Memory B cell (primary cell): ENCODE results near the gene SCAI.
"Not testable (repeated sequence)": the region's sequence is repeated elsewhere in the genome, so short reads cannot be mapped to it uniquely, and the experiment has no call there.

ENCODE experiments used
- ATAC-seq: fragments of 150-1000 bp; cut with Tn5 transposase; 2 replicates; pipeline ENCODE4 v1.10.0; 2021; ENCODE audit warnings: low read depth, mild to moderate bottlenecking, moderate library complexity
- DNase-seq, 2 donors: peaks; one replicate each; pipeline ENCODE4 v3.0.0; 2022; ENCODE audit warnings: low spot score in 2 of 2
- H3K27ac Mint-ChIP-seq: one replicate; pipeline ENCODE4 v1.8.0; 2022; ENCODE audit warnings: mild to moderate bottlenecking, moderate library complexity, mixed read lengths
- H3K27me3 Mint-ChIP-seq: one replicate; pipeline ENCODE4 v1.8.0; 2022; ENCODE audit warnings: mixed read lengths
- H3K36me3 Mint-ChIP-seq: one replicate; pipeline ENCODE4 v1.8.0; 2022; ENCODE audit warnings: mild to moderate bottlenecking, mixed read lengths
- H3K4me1 Mint-ChIP-seq: one replicate; pipeline ENCODE4 v1.8.0; 2022; ENCODE audit warnings: mixed read lengths
- H3K4me3 Mint-ChIP-seq: one replicate; pipeline ENCODE4 v1.8.0; 2022; ENCODE audit warnings: mild to moderate bottlenecking, moderate library complexity, mixed read lengths
- H3K9me3 Mint-ChIP-seq: one replicate; pipeline ENCODE4 v1.8.0; 2022; ENCODE audit warnings: mixed read lengths

SCAI gene

DNA sequence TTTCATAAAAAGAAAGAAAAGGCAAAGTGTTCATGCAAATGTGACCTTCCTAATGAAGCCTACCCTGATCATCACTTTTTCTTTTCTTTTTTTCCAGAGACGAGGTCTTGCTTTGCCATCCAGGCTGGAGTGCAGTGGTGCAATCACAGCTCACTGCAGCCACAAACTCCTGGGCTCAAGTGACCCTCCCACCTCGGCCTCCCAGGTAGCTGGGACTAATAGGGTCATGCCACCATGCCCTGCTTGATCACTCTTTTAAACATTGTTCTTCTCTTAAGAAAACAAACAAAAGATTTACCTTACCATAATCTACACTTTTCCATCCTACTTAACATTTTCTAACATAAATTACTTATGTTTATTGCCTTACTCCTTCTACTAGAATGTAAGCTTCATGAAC lies 193.9 kb downstream of the SCAI start:
- H3K27ac Mint-ChIP-seq = no peak overlapping the region
- no peaks in the 10 kb centered on the region for H3K27me3 Mint-ChIP-seq
- H3K4me1 Mint-ChIP-seq = peaks cover 8% of the 10 kb centered on the region
- H3K4me3 Mint-ChIP-seq = no peak overlapping the region
- ATAC-seq (no peak), DNase-seq (no peak)
- peaks cover 4% of the 10 kb centered on the region for H3K36me3 Mint-ChIP-seq
- H3K9me3 Mint-ChIP-seq = no peaks in the 10 kb centered on the region

DNA sequence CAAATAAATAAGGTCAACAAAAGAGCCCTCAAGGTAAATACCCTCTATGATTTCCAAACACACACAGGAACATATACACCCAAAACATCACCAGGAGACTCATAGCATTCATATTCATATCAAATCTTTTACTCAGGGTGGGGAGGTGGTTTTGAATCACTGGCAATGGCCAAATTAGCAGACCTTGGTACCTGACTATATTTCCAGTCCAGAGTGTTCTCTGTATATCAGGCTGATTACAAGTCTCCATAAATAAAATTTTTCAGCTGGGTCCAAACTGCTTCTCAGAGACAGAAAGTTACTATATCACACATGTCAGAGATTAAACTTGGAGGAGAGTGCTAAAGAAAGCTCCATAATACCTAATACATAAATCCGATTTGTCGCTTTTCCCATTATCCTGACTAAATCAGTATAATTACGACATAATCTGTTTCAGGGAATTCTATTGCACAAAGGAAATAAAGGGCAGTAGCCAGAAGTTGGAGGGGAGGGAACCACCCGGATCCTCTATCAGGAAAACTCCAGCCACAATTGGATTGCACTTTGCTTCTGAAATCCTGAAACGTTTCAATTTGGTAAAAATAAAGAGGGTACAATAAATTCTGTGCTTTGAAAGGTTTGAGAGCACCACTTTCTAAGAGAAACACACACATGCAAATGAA lies 195.5 kb downstream of the SCAI start:
- Mint-ChIP-seq H3K27ac (no peak overlapping the region), H3K27me3 (no peaks in the 10 kb centered on the region), H3K4me1 (peaks cover 8% of the 10 kb centered on the region), H3K9me3 (no peaks in the 10 kb centered on the region), H3K36me3 (peaks cover 4% of the 10 kb centered on the region), H3K4me3 (no peak overlapping the region)
- no peak for DNase-seq
- ATAC-seq = no peak

DNA sequence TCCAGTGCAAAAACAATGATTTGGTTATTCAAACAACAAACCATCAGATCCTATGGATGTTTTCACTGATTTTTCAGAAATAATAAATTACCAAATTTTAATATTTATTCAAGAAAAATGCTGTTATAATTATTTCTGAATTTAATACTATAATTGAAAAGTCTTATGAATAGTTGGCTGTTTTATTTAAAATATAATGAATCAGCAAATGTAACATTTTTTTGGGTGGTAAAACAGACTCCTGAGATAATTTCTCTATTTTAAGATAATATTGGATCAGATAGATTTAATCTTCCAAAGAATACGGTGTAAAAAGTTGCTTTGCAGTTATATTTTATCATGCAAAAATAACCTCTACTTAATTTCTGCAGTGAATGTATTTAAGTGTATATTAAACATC lies 197.2 kb downstream of the SCAI start:
- ATAC-seq (no peak), DNase-seq (no peak)
- Mint-ChIP-seq H3K27me3 (no peaks in the 10 kb centered on the region), H3K27ac (no peak overlapping the region), H3K9me3 (no peaks in the 10 kb centered on the region), H3K4me3 (no peak overlapping the region), H3K4me1 (peaks cover 13% of the 10 kb centered on the region), H3K36me3 (no peaks in the 10 kb centered on the region)

DNA sequence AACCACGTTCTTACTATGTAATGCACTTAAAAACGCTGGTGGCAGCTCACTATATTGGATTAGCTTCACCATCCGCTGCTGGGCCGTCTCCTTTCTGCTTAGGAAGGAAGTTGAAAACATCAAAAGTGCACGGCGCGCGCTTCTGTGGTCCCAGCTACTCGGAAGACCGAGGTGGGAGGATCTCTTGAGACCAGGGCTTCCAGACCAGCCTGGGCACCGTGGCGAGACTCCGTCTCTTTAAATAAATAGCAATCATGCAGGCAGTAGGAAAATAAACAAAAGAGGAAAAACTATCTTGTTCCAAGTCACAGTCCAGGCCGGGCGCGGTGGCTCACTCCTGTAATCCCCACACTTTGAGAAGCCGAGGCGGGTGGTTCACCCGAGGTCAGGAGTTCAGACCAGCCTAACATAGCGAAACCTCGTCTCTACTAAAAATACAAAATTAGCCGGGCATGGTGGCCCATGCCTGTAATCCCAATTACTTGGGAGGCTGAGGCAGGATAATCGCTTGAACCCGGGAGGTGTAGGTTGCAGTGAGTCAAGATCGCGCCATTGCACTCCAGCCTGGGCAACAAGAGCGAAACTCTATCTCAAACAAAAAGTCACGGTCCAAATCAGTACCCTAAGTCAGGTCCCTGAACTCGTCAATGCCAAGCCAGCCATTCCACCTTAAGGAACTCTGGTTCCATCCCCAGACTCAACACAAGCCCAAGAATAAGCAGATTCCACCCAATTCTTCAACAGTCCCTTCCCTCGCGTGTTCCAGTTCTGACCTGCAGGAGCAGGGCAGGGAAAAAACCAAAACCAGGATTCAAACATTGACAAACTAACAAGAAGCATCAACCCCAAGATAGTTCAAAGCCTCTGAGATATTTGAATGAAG lies 201.4 kb downstream of the SCAI start:
- H3K4me1 Mint-ChIP-seq = peaks cover 12% of the 10 kb centered on the region
- H3K27ac Mint-ChIP-seq = peak overlapping the region; percentile 91
- DNase-seq = no peak
- peak; percentile 25 for ATAC-seq
- H3K36me3 Mint-ChIP-seq = peaks cover 3% of the 10 kb centered on the region
- H3K27me3 Mint-ChIP-seq = no peaks in the 10 kb centered on the region
- H3K9me3 Mint-ChIP-seq = no peaks in the 10 kb centered on the region
- peak overlapping the region; percentile 93 for H3K4me3 Mint-ChIP-seq

DNA sequence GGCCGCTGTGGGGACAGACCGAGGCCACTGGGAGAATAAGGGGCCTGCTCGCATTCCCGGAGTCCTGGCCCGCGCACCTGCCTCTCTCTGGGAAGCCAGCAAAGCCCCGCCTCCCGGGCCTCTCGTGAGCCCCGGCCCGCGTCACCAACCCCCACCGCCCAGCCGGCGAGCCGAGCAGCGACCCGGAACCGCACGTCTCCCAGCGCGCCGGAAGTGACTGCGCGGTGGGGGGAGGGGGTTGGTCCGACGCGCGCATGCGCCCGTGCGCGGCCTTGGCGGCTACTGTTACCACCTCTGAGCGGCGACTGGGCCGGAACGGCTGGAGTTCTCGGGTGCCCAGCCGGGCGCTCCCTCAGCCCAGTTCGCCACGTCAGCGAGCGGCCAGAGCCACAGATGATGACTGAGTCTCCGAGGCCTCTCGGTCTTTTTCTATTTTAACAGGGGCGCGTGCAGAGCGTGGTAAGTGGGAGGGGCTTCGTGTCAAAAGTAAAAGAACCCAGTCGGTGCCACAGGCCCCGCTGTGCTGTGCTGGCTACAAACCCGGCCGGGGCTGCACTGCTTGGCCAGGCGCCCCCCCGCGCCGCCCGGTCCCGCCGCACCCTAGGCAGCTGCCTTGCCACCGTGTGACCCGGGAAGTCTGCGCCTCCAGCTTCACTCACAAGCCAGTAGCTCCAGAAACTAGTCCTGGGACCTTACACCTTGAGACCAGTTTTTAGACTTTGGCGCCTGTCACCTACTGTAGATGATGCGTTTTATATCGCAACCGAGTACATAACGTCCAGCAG lies 202.2 kb downstream of the SCAI start, which contains the start of gene GOLGA1:
GOLGA1 (minus strand) TSS at position 190 of the 785 bp plus-strand sequence. CDS start 2,372 bp downstream, outside the sequence.
- peak within 1 kb of the TSS; percentile 91 for H3K27ac Mint-ChIP-seq
- H3K4me3 Mint-ChIP-seq = peak within 1 kb of the TSS; percentile 93
- H3K27me3 Mint-ChIP-seq = no peaks in the 10 kb centered on the region
- H3K9me3 Mint-ChIP-seq = no peaks in the 10 kb centered on the region
- ATAC-seq = peak; percentile 85
- peaks cover 12% of the 10 kb centered on the region for H3K4me1 Mint-ChIP-seq
- H3K36me3 Mint-ChIP-seq = peaks cover 4% of the 10 kb centered on the region
- DNase-seq = peak; percentile 92

DNA sequence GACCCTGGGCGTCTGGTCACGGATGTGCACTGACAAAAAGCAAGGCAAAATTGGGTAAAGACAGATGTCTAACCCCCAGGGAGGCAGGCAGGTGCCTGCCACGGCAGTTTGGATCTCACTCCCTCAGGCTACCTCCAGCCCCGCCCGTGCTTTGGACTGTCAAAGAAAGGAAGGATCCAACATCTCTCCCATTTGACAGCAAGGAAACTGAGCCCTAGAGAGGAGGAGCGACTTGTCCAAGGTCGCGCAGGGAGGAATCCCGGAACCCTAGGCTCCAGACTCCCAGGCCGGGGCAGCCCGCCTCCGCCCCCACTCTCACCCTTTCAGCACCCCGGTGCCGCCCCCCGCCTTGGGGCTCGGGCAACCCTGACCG lies 202.8 kb downstream of the SCAI start:
- Mint-ChIP-seq H3K9me3 (no peaks in the 10 kb centered on the region), H3K27me3 (no peaks in the 10 kb centered on the region), H3K27ac (peak overlapping the region; percentile 91), H3K4me3 (peak overlapping the region; percentile 93), H3K36me3 (peaks cover 7% of the 10 kb centered on the region), H3K4me1 (peaks cover 12% of the 10 kb centered on the region)
- DNase-seq = no peak
- ATAC-seq = peak; percentile 16

DNA sequence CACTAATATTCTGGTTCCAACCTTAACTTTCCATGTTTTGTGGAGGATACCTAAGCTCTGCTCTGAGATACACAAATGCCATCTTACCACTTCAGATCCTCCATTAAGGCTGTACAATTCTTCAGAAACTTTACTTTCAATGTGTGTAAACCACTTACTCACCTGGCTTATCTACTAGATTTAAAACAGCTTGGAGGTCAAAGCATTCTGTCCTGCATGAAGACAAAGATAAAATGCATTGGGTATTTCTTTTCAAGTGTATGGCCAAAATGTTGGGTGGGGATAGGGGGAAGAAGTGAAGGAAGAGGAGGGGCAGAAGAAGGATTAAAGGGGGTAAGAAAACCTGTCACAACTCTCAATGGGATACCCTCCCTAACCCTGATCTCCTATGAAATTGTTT lies 203.4 kb downstream of the SCAI start:
- H3K4me1 Mint-ChIP-seq = peaks cover 12% of the 10 kb centered on the region
- H3K4me3 Mint-ChIP-seq = peak overlapping the region; percentile 93
- ATAC-seq = no peak
- peak overlapping the region; percentile 91 for H3K27ac Mint-ChIP-seq
- H3K36me3 Mint-ChIP-seq = peaks cover 7% of the 10 kb centered on the region
- no peaks in the 10 kb centered on the region for H3K27me3 Mint-ChIP-seq
- DNase-seq = no peak
- no peaks in the 10 kb centered on the region for H3K9me3 Mint-ChIP-seq

DNA sequence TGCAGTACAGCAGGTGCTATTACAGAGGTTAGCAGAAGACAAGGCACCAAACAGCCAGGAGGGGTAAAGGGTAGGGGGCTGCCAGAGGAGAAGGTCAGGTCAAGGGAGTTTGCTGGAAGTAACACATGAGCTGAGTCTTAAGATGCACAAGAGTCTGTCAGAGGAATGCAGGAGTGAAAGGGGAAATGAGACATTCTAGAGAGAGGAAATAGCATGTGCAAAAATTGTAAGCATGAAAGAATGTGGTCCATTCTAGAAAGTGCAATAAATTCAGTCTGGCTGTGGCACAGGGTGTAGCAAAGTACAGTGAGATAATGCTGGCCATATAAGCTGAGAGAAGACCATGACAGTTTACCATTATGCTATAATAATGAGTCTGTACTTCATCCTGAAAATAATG lies 209.0 kb downstream of the SCAI start:
- H3K4me3 Mint-ChIP-seq = peak overlapping the region; percentile 0
- peak in 1 of 2 donors; percentile 20 for DNase-seq
- peak overlapping the region; percentile 39 for H3K27ac Mint-ChIP-seq
- no peaks in the 10 kb centered on the region for H3K9me3 Mint-ChIP-seq
- ATAC-seq = peak; percentile 99
- peaks cover 11% of the 10 kb centered on the region for H3K36me3 Mint-ChIP-seq
- peaks cover 10% of the 10 kb centered on the region for H3K4me1 Mint-ChIP-seq
- no peaks in the 10 kb centered on the region for H3K27me3 Mint-ChIP-seq

DNA sequence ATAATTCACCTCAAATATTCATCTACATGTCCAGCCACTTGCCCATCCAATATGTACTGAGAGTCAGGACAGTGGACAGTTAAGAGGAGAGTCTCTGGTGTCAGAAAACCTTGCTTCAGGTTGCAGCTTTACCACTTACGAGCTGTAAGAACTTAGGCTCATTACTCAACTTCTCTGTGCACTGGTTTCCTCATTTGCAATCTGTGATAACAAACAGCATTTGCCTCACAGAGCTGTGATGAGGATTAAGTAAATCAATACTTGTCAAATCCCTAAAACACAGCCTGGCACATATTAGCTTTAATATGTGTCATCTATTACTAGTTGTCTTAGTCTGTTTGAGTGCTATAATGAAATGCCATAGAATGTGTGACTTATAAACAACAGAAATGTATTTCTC lies 211.0 kb downstream of the SCAI start:
- no peak for ATAC-seq
- H3K27ac Mint-ChIP-seq = no peak overlapping the region
- peaks cover 10% of the 10 kb centered on the region for H3K4me1 Mint-ChIP-seq
- no peaks in the 10 kb centered on the region for H3K27me3 Mint-ChIP-seq
- no peaks in the 10 kb centered on the region for H3K9me3 Mint-ChIP-seq
- DNase-seq = no peak
- H3K4me3 Mint-ChIP-seq = no peak overlapping the region
- H3K36me3 Mint-ChIP-seq = peaks cover 13% of the 10 kb centered on the region

DNA sequence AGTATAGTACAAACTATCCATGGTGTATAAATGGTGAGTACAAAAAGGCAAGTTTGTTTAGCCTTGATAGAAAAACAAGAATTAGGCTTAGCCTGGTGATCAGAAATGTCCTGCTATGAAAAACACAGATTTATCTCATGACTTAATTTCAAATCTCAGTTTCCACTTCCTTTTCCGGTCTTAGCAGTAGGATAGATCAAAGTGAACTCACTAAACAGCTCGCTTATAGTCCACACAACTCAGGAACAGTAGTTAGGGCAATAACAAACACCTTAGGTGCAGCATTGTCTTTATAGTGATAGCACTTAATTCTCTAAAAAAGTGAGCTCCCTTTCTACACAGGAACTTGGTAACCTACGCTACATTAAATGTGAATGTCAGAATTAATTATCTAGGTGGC lies 213.9 kb downstream of the SCAI start:
- H3K27me3 Mint-ChIP-seq = no peaks in the 10 kb centered on the region
- H3K9me3 Mint-ChIP-seq = no peaks in the 10 kb centered on the region
- ATAC-seq (no peak), DNase-seq (no peak)
- peaks cover 16% of the 10 kb centered on the region for H3K36me3 Mint-ChIP-seq
- H3K4me3 Mint-ChIP-seq = no peak overlapping the region
- H3K4me1 Mint-ChIP-seq = peaks cover 8% of the 10 kb centered on the region
- no peak overlapping the region for H3K27ac Mint-ChIP-seq

DNA sequence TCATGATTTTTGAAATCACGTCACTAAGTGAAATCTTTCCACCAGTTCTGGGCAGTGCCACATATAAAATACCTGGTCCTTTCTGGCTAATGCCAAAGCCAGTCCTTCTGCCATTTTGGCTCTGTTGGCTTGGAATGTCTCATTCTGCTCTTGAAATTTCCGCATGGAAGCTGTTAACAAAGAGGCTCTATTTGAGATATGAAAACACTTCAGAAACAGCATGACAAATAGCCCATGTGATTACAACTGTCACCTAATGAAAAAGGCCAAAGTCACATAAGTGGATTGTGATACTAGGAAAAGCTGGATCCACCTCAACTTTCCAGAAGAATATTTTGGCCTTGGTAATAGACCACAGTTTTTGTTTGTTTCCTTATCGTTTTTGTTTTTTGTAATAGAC lies 215.2 kb downstream of the SCAI start:
- Mint-ChIP-seq H3K27ac (no peak overlapping the region), H3K9me3 (no peaks in the 10 kb centered on the region), H3K27me3 (no peaks in the 10 kb centered on the region), H3K36me3 (peaks cover 15% of the 10 kb centered on the region), H3K4me3 (no peak overlapping the region), H3K4me1 (no peaks in the 10 kb centered on the region)
- DNase-seq (no peak), ATAC-seq (no peak)

DNA sequence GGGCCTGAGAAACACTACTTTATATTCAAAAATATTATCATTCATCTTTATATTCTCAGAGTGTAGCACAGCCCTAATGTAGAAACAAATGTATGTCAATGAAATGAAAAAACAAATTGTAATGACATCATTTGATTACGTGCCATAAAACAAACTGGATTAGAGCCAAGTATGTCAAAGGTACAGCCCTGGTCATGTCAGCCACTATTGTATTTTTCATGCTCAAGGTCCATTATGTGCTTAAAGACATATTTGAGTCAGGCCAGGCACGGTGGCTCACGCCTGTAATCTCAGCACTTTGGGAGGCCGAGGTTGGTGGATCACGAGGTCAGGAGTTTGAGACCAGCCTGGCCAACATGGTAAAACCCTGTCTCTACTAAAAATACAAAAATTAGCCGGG lies 222.9 kb downstream of the SCAI start:
- not testable (repeated sequence) for DNase-seq, H3K4me3 Mint-ChIP-seq, H3K27me3 Mint-ChIP-seq, H3K4me1 Mint-ChIP-seq, H3K27ac Mint-ChIP-seq, ATAC-seq, H3K9me3 Mint-ChIP-seq
- H3K36me3 Mint-ChIP-seq = peaks cover 13% of the 10 kb centered on the region

DNA sequence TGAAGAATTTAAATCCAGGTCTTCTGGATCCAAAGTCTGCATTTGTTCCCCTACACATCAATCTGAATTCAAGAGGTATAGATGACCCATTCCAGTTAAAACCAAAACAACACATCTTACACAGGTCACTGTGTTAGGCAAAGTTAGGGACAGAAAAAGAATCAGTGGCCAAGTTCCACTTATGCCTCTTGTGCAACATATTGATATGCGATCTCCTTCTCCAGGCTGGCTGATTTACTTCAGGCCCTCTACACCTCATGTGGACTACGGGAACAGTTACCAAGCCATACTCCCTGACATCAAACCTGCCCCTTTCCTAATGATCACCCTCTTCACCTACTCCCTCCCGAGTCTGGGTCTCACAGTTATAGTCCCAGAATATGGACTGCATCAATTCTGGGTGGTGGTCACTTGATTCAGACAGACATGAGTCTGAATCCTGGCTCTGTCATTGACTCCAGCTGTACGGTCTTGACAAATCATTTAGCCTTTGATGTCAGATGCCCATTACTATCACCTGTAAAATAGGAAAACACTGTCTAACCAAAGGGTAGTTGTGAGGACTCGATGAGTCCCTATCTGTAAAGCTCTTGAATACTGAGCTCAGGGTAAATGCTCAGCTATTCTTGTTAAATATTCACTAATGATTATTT lies 228.4 kb downstream of the SCAI start:
- DNase-seq = no peak
- H3K4me3 Mint-ChIP-seq = no peak overlapping the region
- peaks cover 30% of the 10 kb centered on the region for H3K36me3 Mint-ChIP-seq
- H3K27ac Mint-ChIP-seq = no peak overlapping the region
- H3K4me1 Mint-ChIP-seq = no peaks in the 10 kb centered on the region
- H3K27me3 Mint-ChIP-seq = no peaks in the 10 kb centered on the region
- ATAC-seq = no peak
- H3K9me3 Mint-ChIP-seq = no peaks in the 10 kb centered on the region
